ENCODE measurements around the gene LRFN4.

LRFN4 gene

GRCh38 chr11:66845876-66846212 is 11.0 kb upstream of the LRFN4 start:
- DNase-seq = no peak

- DNase-seq = no peak
These were observed 10.2 kb upstream of the LRFN4 start for GRCh38 chr11:66846671-66847091.

- no peak for DNase-seq
These were observed 9.2 kb upstream of the LRFN4 start for GRCh38 chr11:66847461-66848232.

GRCh38 chr11:66848671-66849500 is 8.0 kb upstream of the LRFN4 start:
- no peak for DNase-seq

GRCh38 chr11:66849501-66850234 is 7.2 kb upstream of the LRFN4 start:
- DNase-seq = no peak

- no peak for DNase-seq
These were observed 6.7 kb upstream of the LRFN4 start for GRCh38 chr11:66850235-66850587.

- DNase-seq = no peak
These were observed 6.2 kb upstream of the LRFN4 start for GRCh38 chr11:66850588-66851238.

- DNase-seq = no peak
These were observed 5.6 kb upstream of the LRFN4 start for GRCh38 chr11:66851239-66851596.

- no peak for DNase-seq
These were observed 5.0 kb upstream of the LRFN4 start for GRCh38 chr11:66851698-66852465.

- DNase-seq = no peak
These were observed 4.2 kb upstream of the LRFN4 start for GRCh38 chr11:66852466-66853241.

GRCh38 chr11:66853242-66854229 is 3.3 kb upstream of the LRFN4 start:
- DNase-seq = no peak

GRCh38 chr11:66854231-66854661 is 2.6 kb upstream of the LRFN4 start:
- no peak for DNase-seq

- DNase-seq = no peak
These were observed 2.1 kb upstream of the LRFN4 start for GRCh38 chr11:66854729-66855211.

- DNase-seq = no peak
These were observed 1.0 kb upstream of the LRFN4 start for GRCh38 chr11:66855574-66856495.

GRCh38 chr11:66857234-66857926 is 516 bp downstream of the LRFN4 start:
- no peak for DNase-seq

GRCh38 chr11:66857927-66858185 is 992 bp downstream of the LRFN4 start:
- no peak for DNase-seq

GRCh38 chr11:66858186-66858938 is 1.5 kb downstream of the LRFN4 start:
- DNase-seq = no peak

Data from NCI-H1417 treated with DMSO at 0.1 percent for 48 hours (cell line).